Mammary microvascular endothelial cell (primary cell): ENCODE data around the gene CXADR. TPM values are rescaled to one million over a fixed set of nuclear protein-coding genes. Genes with fewer than 3 reads are reported as not detected.

ENCODE experiments used
- total RNA-seq: library from RNA; depleted of rRNA; stranded (reverse); fragments of >200 nt; gene quantifications from 2 replicates; pipeline ENCODE4 v1.2.3, GENCODE V29; 2015

Gene CXADR
- total RNA-seq, result 3.1 and 18.7 TPM in 2 replicates

DNA sequence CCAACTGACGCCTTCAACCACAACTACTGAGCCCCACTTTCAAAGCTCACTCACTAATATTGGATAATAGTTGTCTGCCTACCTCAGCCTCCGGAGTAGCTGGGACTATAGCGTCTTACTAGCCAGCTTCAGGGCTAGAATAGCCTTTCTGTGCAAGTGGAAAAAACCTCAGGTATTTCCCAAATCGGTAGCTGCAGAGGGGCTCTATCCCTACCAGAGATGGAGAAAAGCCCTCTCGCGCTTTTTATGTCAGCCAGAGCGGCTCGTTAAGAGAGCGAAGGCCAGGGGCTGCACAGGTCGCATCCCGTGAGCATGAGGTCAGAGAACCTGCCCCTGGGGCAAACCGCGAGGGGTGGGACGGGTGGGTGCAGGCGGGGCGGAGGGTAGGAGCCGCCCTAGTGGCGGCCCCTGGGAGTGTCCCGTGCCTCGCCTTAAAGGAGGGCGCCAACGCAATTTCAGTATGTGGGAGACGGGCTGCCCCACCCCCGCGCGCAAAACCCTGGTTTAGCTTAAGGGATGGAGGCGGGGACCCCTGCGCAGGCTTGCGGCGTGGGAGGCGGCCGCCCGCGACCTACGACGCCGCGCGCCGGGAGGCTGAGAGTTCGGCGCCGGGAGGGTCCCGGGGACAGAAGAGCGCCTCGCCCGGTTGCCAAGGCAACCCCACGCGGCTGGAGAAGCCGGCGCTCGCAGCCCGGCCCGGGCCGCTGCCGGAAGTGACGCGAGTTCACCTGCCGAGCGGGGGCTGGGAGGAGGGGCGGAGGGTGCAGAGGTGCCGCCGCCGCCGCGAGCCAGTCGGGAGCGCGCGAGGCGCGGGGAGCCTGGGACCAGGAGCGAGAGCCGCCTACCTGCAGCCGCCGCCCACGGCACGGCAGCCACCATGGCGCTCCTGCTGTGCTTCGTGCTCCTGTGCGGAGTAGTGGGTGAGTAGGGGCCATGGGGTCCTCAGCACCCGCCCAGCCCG is at the start of gene CXADR:
Gene CXADR (plus strand): TSS at position 791 of the 961 bp plus-strand sequence. CDS start 87 bp downstream, at position 878.

DNA sequence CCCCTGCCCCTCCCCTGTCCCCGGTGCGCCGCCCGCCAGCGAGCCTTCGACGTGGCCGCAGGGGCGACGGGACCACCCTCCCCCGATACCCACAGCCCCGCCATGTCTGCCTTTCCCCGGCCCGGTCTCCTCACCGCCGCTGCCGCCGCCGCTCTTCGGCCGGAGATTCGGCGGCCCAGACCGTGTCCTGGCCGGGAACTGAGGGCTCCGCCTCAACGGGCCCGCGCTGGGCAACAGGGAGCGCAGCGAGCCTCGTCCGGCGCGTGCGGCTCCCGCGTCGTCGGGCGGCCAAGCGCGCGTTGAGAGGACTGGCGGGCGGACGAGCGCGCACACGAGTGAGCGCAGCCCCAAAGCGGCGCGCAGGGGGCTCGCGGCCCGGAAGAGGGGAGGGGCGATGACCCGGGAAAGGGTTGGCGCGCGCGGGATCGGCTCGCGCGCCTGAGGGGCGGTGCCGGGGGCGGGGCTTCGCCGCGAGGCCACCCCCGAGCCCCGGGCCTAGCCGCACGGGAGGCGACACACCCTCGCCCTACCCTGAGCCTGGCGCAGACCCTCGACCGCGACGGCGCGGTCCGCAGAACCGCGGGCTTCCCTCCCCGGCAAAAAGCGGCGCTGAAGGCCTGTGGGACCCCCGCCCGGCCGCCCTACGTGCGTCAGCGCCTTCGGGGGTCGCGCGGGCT is 99.9 kb downstream of the CXADR start, which contains the start of gene BTG3:
Gene BTG3 (minus strand): TSS at position 337 of the 677 bp plus-strand sequence. CDS start 3,757 bp downstream, outside the sequence.

Other genes with a start within 250 kb of the CXADR start
- gene BTG3, start 99.9 kb downstream of the CXADR start, total RNA-seq, result 36.2 and 44.4 TPM in 2 replicates